ENCODE data around the gene SMYD3. TPM values are rescaled to one million over a fixed set of nuclear protein-coding genes. Genes with fewer than 3 reads are reported as not detected.

Gene SMYD3
- total and polyA plus RNA-seq, 2 of the 4 experiments (the other 2 are of a cell fraction), result 26.5 to 37.6 TPM

- peak overlapping the region; percentile 31 for H3K14ac ChIP-seq (replicated peaks; ENCODE audit: low read depth, low read length)
- no peak overlapping the region for H3K9ac ChIP-seq (ENCODE audit: low read depth, low read length)
- no peak overlapping the region; the same call in 2 of the 3 replicates for H2BK15ac ChIP-seq (ENCODE audit: low read depth, low read length)
- no peaks in the 10 kb centered on the region for H3K36me3 ChIP-seq (ENCODE audit: control insufficient read depth, insufficient read depth, low read length)
- no peaks in the 10 kb centered on the region for H3K27me3 ChIP-seq (ENCODE audit: control insufficient read depth, insufficient read depth, low read length)
- no peaks in the 10 kb centered on the region; the same call in 1 of the 2 replicates for H3K9me1 ChIP-seq (ENCODE audit: insufficient read depth, low read length)
- H3K4me3 ChIP-seq (ENCODE audit: insufficient read depth, low read depth, low read length), result no peak overlapping the region
- ATAC-seq (ENCODE audit: low read depth), result no peak
- TF ChIP-seq MAFK (IDR thresholded peaks at IDR 0.05; ENCODE audit: low read depth, low read length), result no peak
- TF ChIP-seq CEBPB (IDR thresholded peaks at IDR 0.05; ENCODE audit: low read depth, low read length), result no peak
- TF ChIP-seq FOS (IDR thresholded peaks at IDR 0.05; ENCODE audit: low read depth, low read length), result no peak
- no peak for TF ChIP-seq MAZ (IDR thresholded peaks at IDR 0.05; ENCODE audit: borderline replicate concordance, low read depth, low read length)
- peak overlapping the region; percentile 22; the same call in 1 of the 2 replicates for H2BK20ac ChIP-seq (ENCODE audit: low read depth, low read length)
- H4K8ac ChIP-seq (ENCODE audit: low read depth in 2 of 2, low read length in 2 of 2), result no peak overlapping the region
- DNase-seq, result no peak
- no peak overlapping the region for H3K27ac ChIP-seq (ENCODE audit: insufficient read depth, low read length)
- H4K5ac ChIP-seq (ENCODE audit: low read depth, low read length), result no peak overlapping the region
- H3K4ac ChIP-seq (ENCODE audit: low read depth, low read length), result no peak overlapping the region; the same call in 1 of the 2 replicates
- no peak overlapping the region for H3K18ac ChIP-seq (ENCODE audit: low read depth, low read length)
- dilution Hi-C loops (cut with HindIII; ENCODE audit: low sequenced_read_pairs, unreplicated experiment) (no loop called here), in situ Hi-C loops (cut with MboI; ENCODE audit: low sequenced_read_pairs) (no loop called here), intact Hi-C loops (cut with micrococcal nuclease) (no loop called here)
- peak overlapping the region; percentile 59; the same call in 1 of the 2 replicates for H2AK5ac ChIP-seq (ENCODE audit: low read depth, low read length)
- ChIA-PET CTCF (no interaction called here), POLR2A (ENCODE audit: unreplicated experiment) (no interaction called here)
- no TSS peak for BruUV-seq (replicated peaks)
- WGBS, 2 experiments (ENCODE audit: extremely low coverage in 2 of 2, insufficient read length in 1 of 2), result no CpG with 5 or more reads among the region's 7 CpGs
- H4K91ac ChIP-seq (ENCODE audit: insufficient read depth, low read depth, low read length), result peak overlapping the region; percentile 1; the same call in 1 of the 2 replicates
- H3K4me2 ChIP-seq (ENCODE audit: low read depth, low read length), result no peak overlapping the region
- H3K23ac ChIP-seq (ENCODE audit: low read depth, low read length), result 0 out of 2 replicates have a peak overlapping the region, but pooled peaks have one; percentile 3
- H2BK120ac ChIP-seq (ENCODE audit: low read depth, low read length), result no peak overlapping the region
- no peak overlapping the region for H2BK5ac ChIP-seq (ENCODE audit: low read depth, low read length, poor library complexity, severe bottlenecking)
- H2AK9ac ChIP-seq (replicated peaks; ENCODE audit: low read depth, low read length, poor library complexity), result no peak overlapping the region
- peaks cover 6% of the 10 kb centered on the region; the same call in 1 of the 2 replicates for H3K4me1 ChIP-seq (ENCODE audit: control insufficient read depth, insufficient read depth, low read length)
- H3K56ac ChIP-seq (ENCODE audit: extremely low read depth, insufficient read depth, low read length), result no peak overlapping the region
- no peak overlapping the region for H2AFZ ChIP-seq (replicated peaks; ENCODE audit: low read length, poor library complexity)
- H3K79me1 ChIP-seq (ENCODE audit: low read depth in 1 of 2, low read length in 2 of 2), result 0 out of 4 replicates have a peak, but pooled peaks cover 0 to 3% of the 10 kb centered on the region in 2 experiments
- no peaks in the 10 kb centered on the region for H4K20me1 ChIP-seq (ENCODE audit: insufficient read depth, low read length)
- no peaks in the 10 kb centered on the region for H3K9me3 ChIP-seq (ENCODE audit: control insufficient read depth, insufficient read depth, low read length)
Measured at GRCh38 chr1:245952383-245953026, 554.6 kb downstream of the SMYD3 start.
